ENCODE results near the gene PIMREG.
A peak's percentile ranks its signal among the peaks of the same experiment; 100 is the strongest.

PIMREG gene

DNA sequence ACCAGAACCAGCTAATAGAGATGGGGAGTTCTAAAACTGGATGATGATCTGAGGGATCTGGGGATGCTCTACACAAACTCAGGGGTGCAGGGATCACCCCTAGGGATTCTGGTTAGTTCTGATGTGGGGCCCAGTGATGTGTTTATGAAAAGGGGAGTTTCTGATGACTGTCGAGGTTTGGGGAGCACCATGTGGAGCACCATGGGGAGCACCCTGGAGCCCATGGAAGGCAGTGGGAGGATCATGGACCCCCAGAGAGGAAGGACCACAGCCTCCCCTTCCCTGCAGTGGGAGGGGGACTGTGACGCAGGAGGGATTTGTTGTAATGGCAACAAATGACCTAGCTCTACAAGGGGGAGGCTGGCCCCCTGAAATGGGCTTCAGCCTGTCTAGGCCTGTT lies 18.4 kb downstream of the PIMREG start:
- DNase-seq, result no peak

DNA sequence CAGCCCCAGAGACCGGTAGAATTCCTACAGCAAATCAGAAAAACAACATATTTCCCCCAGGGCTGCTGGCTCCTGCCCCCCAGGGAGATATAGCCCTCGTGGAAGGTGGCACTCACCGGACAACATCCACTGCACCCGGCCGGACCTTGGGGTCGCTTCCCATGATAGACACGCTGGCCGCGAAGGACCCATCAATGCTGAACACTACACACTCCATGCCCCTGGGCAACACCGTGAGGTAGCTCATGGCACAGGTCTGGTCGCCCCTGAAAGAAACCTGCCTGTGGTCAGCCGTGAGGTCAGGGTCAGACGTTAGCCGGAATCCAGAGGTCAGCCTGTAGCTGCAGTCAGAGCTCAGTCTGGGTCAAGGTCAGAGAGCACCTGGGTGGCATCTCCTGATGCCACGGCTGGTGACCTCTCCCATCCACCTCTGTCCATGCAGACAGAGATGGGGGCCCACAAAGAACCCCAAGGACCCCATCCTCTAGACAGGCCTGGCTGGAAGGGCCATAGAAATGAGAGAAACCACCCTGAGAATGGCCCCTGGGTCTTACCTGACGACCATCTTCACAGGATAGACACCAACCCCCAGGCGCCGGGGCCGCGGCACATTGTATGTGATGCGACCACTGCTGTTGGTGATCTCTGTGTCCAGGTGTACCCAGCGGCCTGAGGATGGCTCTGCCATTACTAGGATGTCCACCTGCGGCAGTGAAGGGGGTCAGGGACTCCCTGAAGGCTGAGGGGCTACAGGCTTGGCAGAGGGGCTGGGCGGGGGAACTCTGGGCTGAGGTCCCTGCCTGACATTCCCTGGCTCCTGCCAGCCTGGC lies 19.6 kb downstream of the PIMREG start:
- no peak for DNase-seq

DNA sequence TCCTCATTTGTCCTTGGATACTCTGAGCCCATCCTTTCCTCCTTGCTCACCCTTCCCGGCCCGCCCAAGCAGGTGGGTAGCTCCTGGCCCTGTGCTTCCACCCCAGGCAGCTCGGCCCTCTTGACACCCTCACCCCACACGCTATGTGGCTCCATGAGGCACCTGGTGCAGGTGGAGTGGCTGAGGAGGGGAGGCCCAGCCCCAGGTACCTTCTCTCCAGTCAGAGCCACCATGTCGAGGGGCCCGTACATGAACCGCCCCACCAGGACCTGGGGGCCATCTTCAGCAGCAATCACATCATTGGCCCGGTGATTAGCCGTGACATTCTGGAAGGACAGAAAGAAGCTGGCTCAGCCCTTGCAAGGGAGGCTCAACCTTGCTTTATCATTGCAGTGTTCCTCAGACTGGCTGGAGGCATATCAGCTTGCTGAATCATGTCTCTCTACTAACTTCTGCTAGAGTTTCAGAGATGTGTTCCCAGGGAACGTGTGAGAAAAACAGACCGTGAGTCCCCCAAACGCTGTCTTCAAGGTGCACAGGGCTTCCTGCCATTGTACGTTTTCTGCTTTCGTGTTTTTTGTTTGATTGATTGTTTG lies 20.3 kb downstream of the PIMREG start:
- DNase-seq, result no peak

DNA sequence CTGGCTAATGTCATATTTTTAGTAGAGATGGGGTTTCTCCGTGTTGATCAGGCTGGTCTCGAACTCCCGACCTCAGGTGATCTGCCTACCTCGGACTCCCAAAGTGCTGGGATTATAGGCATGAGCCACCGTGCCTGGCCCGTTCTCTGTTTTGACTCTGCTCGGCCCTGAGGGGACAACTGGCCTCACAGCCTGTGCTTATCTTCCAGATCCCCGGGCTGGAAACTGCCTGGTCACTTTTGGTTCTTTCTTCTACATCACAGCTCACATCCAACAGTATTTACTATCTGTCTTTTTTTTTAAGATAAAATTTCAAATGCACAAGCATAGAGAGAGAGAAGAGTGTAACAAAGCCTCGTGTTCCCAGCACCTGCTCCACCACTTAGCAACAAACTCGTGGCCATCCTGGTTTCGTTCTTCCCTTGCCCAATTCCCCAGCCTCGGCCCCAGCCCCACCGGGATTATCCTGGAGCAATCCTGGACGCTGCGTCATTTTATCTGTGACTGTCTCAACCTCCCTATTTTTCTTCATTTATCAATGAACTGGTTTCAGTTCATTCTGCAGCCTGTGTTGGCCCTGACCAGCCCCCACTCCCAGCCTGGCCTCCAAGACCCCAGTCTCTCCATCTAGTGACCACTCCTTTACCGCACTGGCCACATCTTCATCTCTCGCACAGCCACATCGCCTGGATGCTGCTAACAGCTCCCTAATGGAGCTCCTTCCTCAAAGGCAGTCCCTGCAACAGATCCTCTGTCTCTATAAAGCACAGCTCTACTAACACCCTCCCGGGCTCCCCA lies 21.1 kb downstream of the PIMREG start:
- DNase-seq, result no peak

DNA sequence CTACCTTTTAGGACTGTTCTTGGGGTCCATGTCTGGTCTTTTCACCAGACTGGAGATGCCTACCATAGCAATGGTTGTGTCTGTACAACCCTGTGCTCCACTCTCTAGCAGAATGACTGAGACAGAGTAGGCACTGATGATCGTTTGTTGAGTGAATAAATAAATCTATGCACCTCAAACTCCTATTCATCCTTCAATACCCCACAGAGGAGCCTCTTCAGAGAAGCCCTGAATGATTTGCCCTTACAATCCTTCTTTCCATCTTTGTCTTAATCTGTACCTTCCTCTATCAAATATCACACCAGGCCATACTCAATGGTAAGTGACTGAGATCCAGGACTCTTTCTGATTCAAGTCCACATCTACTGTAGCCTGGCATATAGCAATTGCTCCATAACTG lies 23.3 kb downstream of the PIMREG start:
- no peak for DNase-seq

DNA sequence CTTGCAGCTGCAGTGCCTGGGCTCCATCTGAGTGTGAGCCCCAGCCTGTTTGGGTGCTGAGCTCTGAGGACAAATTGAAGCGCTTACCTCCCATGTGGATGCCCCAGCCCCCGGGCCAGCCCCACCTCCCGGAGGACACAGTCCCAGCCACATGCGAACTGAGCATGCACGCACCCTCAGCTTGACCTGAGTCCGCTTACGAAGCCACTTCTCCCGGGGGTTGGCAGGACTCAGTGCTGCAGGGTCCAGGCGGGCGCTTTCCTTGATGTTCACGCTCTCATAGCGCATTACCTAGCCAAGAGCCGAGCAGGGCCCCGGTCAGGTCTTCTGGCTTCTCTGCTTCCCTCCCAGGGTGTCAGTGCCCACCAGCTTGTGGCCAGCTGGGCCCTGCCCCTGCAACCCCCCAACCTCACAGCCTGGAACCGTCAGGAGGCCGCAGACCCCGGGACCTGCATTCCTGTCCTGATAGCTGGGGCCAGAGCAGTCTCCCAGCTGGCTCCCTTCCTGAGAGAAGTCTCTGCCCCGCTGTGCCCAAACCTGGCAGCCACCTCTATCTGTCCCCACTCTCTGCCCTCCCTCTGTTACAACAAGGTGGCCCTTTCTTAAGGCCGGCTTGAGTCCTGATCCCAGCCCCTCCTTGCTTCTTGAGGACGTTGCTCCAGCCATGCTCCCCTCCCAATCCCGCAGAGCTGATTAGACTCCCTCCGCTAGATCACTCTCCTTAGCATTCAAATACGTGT lies 24.0 kb downstream of the PIMREG start:
- no peak for DNase-seq

DNA sequence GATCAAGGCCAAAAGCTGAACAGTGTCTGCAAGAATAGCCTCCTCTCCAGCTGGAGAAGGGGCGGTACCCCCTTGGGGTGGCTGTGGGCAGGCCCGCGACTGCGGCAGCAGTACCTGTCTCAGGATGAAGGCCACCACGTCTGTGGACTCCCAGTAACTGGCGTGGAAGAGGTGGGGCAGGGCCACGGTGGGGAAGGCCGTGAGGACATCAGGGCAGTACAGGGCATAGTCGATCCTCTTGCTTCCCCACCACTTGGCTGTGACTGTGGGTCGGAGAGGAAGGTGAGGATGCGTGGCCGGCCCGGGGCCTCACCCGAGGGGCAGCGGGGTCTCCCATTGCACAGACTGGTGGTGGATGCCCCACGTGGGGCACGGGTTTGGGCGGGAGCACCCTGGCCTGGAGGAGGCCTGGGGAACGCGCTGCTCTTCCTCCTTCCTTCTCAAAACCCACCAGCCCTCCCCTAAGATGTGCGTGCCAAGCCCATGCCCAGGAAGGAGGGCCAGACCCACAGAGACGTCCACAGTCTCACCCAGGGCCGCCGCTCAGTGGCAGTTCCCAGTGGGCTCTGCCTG lies 26.0 kb downstream of the PIMREG start:
- DNase-seq, result no peak

DNA sequence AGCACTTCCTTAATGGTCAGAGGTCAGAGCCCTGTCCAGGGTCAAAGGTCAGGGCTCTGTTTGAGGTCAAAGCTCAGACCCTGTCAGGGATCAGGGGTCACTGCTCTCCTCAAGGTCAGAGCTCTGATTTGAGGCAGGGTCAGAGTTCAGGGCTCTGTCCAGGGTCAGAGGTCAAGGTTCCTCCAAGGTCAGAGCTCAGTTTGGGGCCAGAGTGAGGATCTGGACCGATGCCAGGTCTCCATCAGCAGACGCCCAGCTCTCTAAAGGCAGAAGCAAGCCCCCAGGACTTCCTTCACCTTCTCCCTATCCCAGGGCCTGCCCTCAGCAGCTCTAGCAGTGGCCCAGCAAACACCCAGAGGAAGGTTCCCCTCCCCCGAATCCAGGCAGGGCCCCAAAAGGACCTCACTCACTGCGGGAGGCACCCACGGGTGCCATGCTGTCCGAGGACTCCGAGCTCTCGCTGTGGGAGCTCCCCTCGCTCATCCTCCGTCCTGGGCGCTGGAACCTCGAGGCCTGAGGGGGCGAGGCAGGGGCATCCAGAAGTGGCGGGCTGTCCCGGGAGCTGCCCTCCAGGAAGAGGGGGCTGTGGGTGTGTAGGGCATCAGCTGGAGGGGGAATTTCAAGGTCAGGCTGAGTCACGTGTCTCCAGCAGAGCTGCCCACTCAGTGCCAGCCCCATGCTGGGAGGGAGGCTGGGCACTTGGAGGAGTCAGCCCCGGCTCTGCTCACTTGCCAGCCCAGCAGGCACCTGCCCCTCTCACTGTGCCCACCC lies 26.7 kb downstream of the PIMREG start:
- DNase-seq, result no peak

DNA sequence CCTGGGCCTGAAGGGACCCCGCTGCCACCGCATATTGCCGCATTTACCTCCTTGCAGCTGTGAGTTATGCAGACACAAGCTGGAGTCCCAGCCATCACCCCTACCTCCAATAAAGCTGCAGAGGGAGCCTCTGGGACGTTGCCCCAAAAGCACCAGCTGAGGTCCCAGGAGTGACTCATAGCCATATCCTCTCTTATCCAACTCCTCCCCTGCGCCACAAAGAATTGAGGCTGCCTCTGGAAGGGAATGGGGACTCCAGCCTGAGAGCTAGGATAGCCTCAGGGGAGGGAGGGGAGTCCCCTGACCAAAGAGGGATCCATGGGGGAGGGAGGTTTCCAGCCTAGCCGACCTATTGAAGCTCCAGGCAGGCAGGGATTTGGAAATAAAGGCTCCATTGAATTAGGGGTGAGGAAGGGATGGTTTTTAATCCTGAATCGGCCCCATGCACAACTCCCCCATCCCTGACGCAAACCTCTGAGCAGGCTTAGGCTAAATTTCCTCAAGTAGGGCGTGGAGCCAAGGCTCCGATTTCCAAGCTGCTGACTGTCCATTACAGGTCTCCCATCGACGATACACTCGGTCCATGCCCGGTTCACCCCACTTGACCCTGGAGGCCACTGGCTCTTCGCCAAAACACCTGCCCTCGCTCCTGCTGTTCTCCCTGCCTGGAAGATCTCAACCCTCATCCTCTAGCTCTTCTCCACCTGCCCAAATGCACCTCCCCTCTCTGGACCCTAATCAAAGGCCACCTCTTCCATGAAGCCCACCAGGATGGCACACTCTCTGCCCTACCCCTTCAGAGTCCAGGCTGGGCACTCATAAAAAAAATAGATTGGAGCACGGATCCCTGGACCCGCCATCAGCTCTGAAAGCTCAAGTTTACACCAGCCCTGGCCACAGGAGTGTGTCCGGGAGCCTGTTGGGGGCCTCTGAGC lies 27.5 kb downstream of the PIMREG start:
- DNase-seq, result no peak

DNA sequence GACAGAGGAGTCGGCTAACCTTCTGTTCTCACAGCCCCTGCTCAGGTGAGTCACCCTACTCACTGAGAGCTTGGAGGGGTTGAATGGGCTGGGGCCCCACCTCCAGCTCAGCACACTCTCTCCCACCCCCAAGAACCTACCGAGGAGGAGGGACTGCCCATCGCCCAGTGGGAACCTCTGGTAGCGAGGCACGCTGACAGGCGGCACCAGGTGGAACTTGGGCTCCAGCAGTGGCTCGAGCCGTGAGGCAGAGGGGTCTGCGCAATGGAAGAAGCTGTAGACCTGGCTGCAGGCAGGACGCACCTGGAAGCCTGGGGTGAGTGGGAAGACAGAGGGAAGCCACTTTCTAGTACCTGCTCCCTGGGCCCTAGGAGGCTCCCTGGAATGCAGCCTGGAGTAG lies 28.3 kb downstream of the PIMREG start:
- DNase-seq, result no peak

DNA sequence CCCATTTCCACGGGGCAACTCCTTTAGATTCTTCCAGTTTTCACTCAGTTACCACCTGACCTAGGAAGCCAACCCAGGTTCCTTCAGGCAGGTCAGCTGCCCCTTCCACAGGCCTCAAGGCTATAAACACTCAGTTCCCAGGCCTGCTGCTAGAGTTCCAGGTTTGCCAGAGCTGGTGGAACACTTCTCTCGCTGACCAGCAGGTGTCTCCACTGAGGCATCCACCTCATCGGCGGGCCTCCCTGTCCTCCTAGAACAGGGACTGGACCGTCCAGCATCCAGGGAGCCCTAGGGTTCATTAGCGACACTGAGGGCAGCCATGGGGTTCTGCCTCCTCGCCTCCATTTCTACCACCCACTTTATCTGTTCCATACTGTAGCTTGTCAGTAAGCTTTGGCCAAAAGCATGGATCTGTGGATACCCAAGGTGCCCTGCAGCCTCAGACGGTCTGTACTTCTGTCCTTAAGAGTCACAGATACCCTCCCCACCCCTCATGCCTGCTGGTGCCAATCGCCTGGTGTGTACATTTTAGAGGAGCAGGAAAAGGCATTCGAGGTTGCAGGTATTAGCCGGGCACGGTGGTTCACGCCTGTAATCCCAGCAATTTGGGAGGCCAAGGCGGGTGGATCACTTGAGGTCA lies 29.0 kb downstream of the PIMREG start:
- DNase-seq, result peak; percentile 68

DNA sequence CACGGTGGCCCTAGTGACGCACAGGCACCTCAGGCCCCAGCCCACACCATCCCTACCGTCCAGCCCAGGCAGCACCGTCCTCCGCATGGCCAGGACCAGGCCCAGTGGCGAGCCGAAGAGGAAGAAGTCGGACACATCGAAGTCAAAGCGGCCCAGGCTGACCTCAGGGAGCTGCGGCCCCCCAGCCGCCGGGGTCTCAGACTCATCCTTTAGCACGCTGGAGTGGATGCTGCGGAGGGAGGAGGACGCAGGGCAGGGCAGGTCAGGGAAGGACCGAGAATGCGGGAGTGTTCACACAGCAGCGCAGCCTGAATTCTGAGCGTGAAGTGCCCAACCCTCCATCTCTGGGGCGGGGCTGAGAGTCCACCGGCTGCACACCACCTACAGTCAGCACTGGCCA lies 30.1 kb downstream of the PIMREG start:
- DNase-seq, result no peak

DNA sequence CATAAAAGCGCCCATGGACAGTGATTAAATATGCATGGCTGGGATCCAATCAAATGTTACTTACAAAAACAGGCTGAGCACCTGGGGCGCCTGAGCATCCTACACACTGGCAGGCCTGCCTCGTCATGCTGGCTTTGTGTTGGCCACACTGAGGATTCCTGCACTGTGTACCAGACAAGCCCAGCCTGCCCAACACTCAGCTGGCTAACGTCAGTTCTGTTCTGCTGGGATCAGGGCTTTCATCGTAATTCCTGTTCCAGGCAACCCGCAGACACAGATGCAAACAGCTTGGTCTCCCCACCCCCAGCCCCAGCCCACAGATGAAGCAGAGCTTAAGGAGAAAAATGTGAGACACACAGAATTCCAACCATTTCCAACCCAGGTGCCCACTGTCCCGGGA lies 30.7 kb downstream of the PIMREG start:
- no peak for DNase-seq

DNA sequence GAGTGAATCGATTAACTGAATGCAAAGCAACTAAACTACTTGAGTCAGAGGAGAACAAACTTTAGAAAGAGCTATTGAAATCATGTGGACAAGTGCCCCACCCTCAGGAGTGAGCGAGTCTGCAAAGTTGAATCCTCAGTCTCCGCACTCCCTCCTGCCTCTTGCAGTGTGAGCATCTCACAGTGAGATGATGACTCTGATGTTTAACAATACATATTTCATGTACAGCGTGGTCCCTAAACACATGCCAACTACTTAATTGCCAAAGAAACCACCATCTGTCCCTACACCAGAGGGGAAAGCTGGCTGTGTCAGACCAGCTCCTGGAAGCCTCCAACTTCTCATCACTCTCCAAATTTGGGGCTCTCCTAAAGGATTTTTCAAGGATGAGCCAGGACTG lies 31.2 kb downstream of the PIMREG start:
- no peak for DNase-seq

DNA sequence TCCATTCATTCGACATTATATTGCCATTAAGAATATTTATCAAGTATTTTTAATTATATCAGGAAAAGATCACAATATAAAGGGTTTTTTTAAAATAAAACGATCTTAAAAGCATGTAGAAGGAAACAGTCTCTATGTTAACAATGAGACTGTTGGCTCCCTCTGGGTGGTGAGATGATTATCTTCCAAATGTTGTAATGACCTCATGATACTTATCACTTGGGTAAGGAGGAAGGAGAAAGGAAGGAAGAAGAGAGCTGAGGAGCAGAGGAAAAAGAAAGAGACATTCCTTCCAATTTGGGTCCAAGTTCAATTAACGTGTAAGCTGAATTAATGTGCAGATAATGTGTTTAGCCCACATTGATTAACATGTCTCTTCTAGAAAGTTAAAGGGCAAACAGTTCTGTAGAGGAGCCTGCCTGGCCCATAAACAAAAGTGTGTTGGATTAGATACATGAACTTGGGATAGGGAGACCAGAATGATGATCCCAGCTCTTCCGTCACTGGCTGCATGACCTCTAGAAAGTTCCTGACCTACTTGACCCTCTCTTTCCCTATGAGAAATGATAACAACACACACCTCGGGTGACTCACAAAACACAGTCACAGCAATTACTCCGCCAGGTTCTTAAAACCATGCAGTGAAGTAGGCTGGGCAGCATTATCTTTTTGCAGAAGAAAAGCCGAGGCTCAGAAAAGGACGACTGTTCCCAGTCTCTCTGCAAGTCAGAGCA lies 32.0 kb downstream of the PIMREG start:
- no peak for DNase-seq

DNA sequence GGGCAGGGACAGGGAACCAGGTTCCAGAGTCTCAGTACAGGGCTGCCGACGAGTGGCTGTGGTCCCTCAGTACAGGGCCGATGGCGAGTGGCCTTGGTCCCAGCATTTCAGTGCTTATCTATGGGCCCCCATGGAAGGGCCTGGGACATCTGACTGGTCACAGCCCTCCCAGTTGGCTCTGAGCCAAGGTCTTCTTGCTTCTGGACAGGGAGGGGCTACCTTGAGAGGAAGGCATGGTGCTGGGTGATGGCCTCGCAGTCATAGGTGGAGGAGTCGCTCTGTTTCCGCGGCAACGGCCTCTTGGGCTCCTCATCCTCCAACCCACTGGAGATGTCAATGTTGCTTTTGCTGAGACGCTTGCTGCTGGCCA lies 32.5 kb downstream of the PIMREG start:
- no peak for DNase-seq

DNA sequence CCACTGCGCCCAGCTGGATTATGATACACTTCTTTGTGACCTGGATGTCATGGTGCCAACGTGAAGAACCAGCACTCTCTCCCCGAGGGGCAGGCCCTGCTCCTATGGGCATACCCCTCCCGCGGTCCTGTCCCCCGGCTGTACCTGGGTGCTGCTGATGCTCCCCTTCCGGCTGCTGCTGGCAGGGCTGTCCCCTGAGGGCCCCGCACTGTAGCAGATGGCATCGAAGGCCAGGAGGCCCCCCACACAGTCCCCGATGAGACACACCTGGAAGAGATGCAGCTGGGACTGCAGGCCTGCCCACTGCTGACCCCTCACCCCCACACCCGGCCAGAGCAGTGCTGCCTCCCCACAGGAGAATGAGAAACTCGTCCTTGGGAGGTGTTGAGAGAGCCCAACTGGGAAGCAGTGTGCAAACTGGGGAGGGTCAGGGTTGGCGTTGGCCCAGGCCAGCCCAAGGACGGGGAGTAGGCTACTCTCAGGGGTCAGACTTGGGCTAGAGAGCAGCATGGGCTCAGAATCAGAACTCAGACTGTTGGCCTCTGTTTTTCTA lies 33.7 kb downstream of the PIMREG start:
- no peak for DNase-seq

DNA sequence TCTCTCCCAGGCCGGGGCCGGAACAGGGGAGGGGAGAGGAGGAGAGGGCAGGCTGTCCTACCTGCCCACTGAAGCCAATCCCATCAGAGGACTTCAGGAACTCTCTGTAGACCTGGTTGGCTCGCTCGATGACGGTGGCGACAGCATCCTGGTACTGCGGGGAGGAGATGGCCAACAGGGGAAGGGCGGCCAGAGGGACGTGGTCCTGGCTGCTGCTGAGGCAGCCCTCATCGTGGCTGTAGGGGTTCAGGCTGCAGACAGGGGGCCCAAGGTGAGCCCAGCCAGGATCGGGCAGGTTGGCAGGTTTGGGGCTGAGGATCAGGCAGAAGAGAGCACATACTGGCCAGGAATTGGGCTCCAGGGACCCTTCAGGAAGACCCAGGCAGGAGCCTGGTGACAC lies 34.2 kb downstream of the PIMREG start:
- DNase-seq, result no peak

DNA sequence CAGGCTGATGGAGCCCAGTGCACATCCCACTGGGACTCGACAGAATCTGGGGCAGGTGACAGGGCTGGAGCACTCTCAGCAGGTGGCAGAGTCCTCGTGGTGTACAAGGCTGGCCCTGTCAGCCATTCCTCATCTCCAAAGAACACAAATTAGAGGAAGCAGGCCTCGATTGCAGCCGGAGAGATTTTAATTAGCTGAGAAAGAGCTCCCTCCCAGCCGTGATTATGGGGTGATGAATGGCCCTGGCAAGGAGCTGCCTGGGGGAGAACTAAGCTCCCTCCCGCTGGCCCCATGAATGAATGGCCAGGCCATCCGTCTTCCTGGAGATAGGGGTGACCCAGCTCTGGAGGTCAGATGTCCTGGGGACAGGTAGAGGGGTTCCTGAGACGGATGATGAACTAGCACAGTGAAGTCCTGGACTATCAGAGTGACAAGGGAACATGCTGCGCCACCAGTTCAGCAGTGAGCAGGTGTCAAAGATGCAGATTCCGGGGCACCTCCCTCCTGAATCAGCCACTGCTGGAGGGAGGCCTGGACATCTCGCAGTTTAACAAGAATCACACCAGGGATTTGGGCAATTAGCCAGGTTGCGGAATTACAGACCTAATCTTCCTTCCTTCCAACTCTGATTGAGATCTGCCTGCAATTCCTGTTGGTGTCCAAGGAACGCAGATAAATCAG lies 35.5 kb downstream of the PIMREG start:
- no peak for DNase-seq
